K562 (cell line): ENCODE data around the gene KCTD1. TPM values are rescaled to one million over a fixed set of nuclear protein-coding genes. Genes with fewer than 3 reads are reported as not detected.

ENCODE experiments used
- ATAC-seq: fragments of 200-7000 bp; cut with Tn5 transposase; 3 replicates; pipeline ENCODE4 v1.9.1; 2020; ENCODE audit warnings: moderate library complexity
- BruUV-seq: library from RNA; stranded (reverse); fragments of 400-500 nt; replicated peaks from 2 replicates; lab custom pipeline; 2021; lab: Mats Ljungman, UMichigan
- CTCF ChIA-PET: fragments of 300-600 bp; formaldehyde crosslinking; extraction: SDS; loops from one replicate; lab custom pipeline; 2021; ENCODE audit warnings: low intra/inter-chr PET ratio; lab: Yijun Ruan, JAX
- POLR2A ChIA-PET: fragments of 300-600, 350-650 bp; sonication (Branson Sonifier 250); formaldehyde crosslinking; extraction: SDS; loops from one replicate; lab custom pipeline; 2021; ENCODE audit warnings: antibody characterized with exemption, inconsistent platforms; lab: Yijun Ruan, JAX
- DNase-seq, 4 experiments: peaks; one replicate each; pipeline versions ENCODE4 v3.0.0 to v3.0.0-alpha.2; 2011 to 2018; ENCODE audit warnings: low spot score in 3 of 4, mixed read lengths in 3 of 4; ENCODE audit errors: extremely low read depth in 1 of 4
- FAIRE-seq: peaks from 2 replicates; lab custom pipeline; 2011; peaks lifted over from hg19 to GRCh38; lab: Jason Lieb, UNC
- H2AFZ ChIP-seq: 2 replicates; pipeline ENCODE4 v1.6.0; 2011; ENCODE audit warnings: low read depth, low read length, control low read depth, inconsistent platforms
- H3K27ac ChIP-seq: fragments of 200-600 bp; 3 replicates; pipeline ENCODE4 v1.8.0; 2011; ENCODE audit warnings: low read depth, mild to moderate bottlenecking, control low read depth, inconsistent platforms, low read length, moderate library complexity, mixed read lengths; ENCODE audit errors: extremely low read depth
- H3K27me3 ChIP-seq, 2 experiments: fragments of 300-600 bp in 1 of 2; 2 replicates in 1 of 2; 3 replicates in 1 of 2; pipeline versions ENCODE4 v1.6.0 to v1.8.0; 2011; ENCODE audit warnings: inconsistent platforms in 2 of 2, low read length in 2 of 2, mild to moderate bottlenecking in 1 of 2, mixed read lengths in 1 of 2, moderate library complexity in 1 of 2; ENCODE audit not compliant: control insufficient read depth in 2 of 2, insufficient read depth in 2 of 2
- H3K36me3 ChIP-seq: fragments of 300-600 bp; 3 replicates; pipeline ENCODE4 v1.8.0; 2011; ENCODE audit warnings: mild to moderate bottlenecking, low read length, inconsistent platforms; ENCODE audit not compliant: control insufficient read depth, insufficient read depth
- H3K4me1 ChIP-seq, 2 experiments: fragments of 200-600 bp in 1 of 2; replicated peaks in 1 of 2; 2 replicates in 1 of 2; 3 replicates in 1 of 2; pipeline versions ENCODE4 v1.5.1 to v1.8.0; 2011; ENCODE audit warnings: inconsistent platforms in 2 of 2, low read length in 2 of 2, mild to moderate bottlenecking in 1 of 2, mixed read lengths in 1 of 2, moderate library complexity in 1 of 2; ENCODE audit not compliant: control insufficient read depth in 2 of 2, insufficient read depth in 2 of 2
- H3K4me2 ChIP-seq: 2 replicates; pipeline ENCODE4 v1.6.1; 2011; ENCODE audit warnings: low read length, control low read depth, inconsistent platforms, mixed read lengths; ENCODE audit not compliant: insufficient read depth
- H3K4me3 ChIP-seq: fragments of 200-600 bp; sonication (generic), shearing (Covaris generic); 2 replicates; pipeline ENCODE4 v1.5.1; 2016; ENCODE audit warnings: control low read depth, inconsistent platforms
- H3K79me2 ChIP-seq: fragments of 200-600 bp; 3 replicates; pipeline ENCODE4 v1.8.0; 2011; ENCODE audit warnings: low read length, inconsistent platforms; ENCODE audit not compliant: control insufficient read depth, insufficient read depth
- H3K9ac ChIP-seq, 2 experiments: 2 replicates each; pipeline versions ENCODE4 v1.6.0 to v1.6.1; 2011; ENCODE audit warnings: low read depth in 2 of 2, low read length in 2 of 2, control low read depth in 1 of 2, inconsistent platforms in 1 of 2, mild to moderate bottlenecking in 1 of 2, mixed read lengths in 1 of 2; ENCODE audit not compliant: insufficient read depth in 1 of 2
- H3K9me1 ChIP-seq: one replicate; pipeline ENCODE4 v1.6.0; 2011; ENCODE audit warnings: inconsistent platforms, mild to moderate bottlenecking, low read length, moderate library complexity; ENCODE audit not compliant: control insufficient read depth, insufficient read depth
- H3K9me3 ChIP-seq: replicated peaks from 2 replicates; pipeline ENCODE4 v1.5.1; 2011; ENCODE audit warnings: low read depth, low read length, inconsistent platforms; ENCODE audit not compliant: control insufficient read depth, insufficient read depth
- H4K20me1 ChIP-seq: replicated peaks from 2 replicates; pipeline ENCODE4 v1.6.1; 2011; ENCODE audit warnings: low read length, inconsistent platforms, mixed read lengths; ENCODE audit not compliant: control insufficient read depth, insufficient read depth
- BRD9 ChIP-seq: fragments of 450-650 bp; IDR thresholded peaks from 2 replicates; pipeline ENCODE4 v1.6.1; 2018; ENCODE audit warnings: low read depth; ENCODE audit not compliant: partially characterized antibody
- MNT ChIP-seq, 2 experiments: fragments of 450-650 bp; conservative IDR thresholded peaks; 2 replicates each; pipeline ENCODE4 v1.6.1; 2017; ENCODE audit warnings: mild to moderate bottlenecking in 2 of 2, moderate library complexity in 2 of 2
- MTA2 ChIP-seq: fragments of 450-650 bp; IDR thresholded peaks from 2 replicates; pipeline ENCODE4 v1.6.1; 2016; ENCODE audit warnings: low read depth
- NCOA2 ChIP-seq, 2 experiments: fragments of 450-650 bp; IDR thresholded peaks; 2 replicates each; pipeline ENCODE4 v1.6.1; 2018; ENCODE audit warnings: mild to moderate bottlenecking in 2 of 2, moderate library complexity in 1 of 2; ENCODE audit not compliant: partially characterized antibody in 2 of 2
- POLR2AphosphoS2 ChIP-seq: IDR thresholded peaks from 2 replicates; pipeline ENCODE4 v1.6.1; 2012; ENCODE audit warnings: low read length, improper control_type of control experiment
- ZEB2 ChIP-seq: fragments of 450-650 bp; IDR thresholded peaks from 2 replicates; pipeline ENCODE4 v1.6.1; 2016
- ZHX1 ChIP-seq: fragments of 150-350 bp; conservative IDR thresholded peaks from 2 replicates; pipeline ENCODE4 v1.6.1; 2014; ENCODE audit warnings: low read length
- ZNF77 ChIP-seq: fragments of 250-450 bp; sonication (Bioruptor Pico); IDR thresholded peaks from 2 replicates; pipeline ENCODE4 v1.5.0; 2020
- WGBS: fragments of 100-300 bp; shearing (Covaris generic); methylation state at CpG from one replicate; pipeline ENCODE4 v1.1.6; 2016; ENCODE audit warnings: low coverage, mixed read lengths; ENCODE audit not compliant: insufficient coverage; ENCODE audit errors: missing lambda C conversion rate; 5-methylcytosine and 5-hydroxymethylcytosine counted together
- in situ Hi-C: fragments of 300-500 bp; cut with MboI; formaldehyde crosslinking; loops from 4 replicates; pipeline ENCODE4 v1.15.0; 2018; ENCODE audit warnings: inconsistent platforms, mixed read lengths
- intact Hi-C: fragments of 100-400 bp; cut with micrococcal nuclease; formaldehyde crosslinking; loops from 2 replicates; pipeline ENCODE4 v1.14.2; 2022
- polyA plus RNA-seq, 8 experiments: library from polyadenylated mRNA; depleted of rRNA in 4 of 8; stranded (reverse) in 5 of 8; unstranded in 3 of 8; fragments of >200 nt; fragmentation: Nextera tagmentation in 2 of 8; fragmentation: Illumina TruSeq in 1 of 8; extraction: Ambion mirVana in 2 of 8; extraction: Trizol in 1 of 8; gene quantifications; 2 replicates each; pipeline versions ENCODE4 v1.2.1 to v1.2.3, GENCODE V29; 2011 to 2014; ENCODE audit warnings: inconsistent platforms in 1 of 8, missing spikeins in 1 of 8
- total RNA-seq, 7 experiments: library from RNA; depleted of rRNA in 6 of 7; stranded (reverse); fragments of >200 nt in 6 of 7; fragmentation: Illumina TruSeq in 2 of 7; extraction: Trizol in 2 of 7; gene quantifications; 2 replicates each; pipeline versions ENCODE4 v1.2.1 to v1.2.3, GENCODE V29; 2011 to 2021; ENCODE audit warnings: low replicate concordance in 1 of 7

The KCTD1 gene
- total and polyA plus RNA-seq, 9 of the 15 experiments (the other 6 are each of a cell fraction or from before 2014, with no cell fraction given) = not detected

GRCh38 chr18:26536664-26537063 is 11.7 kb downstream of the KCTD1 start (continued):
- no peak for TF ChIP-seq MNT (conservative IDR thresholded peaks at IDR 0.05)
- TF ChIP-seq BRD9 = no peak
- TF ChIP-seq ZNF77 (CRISPR knock-in tag) = no peak
- TF ChIP-seq, all 486 proteins: peak for 0

GRCh38 chr18:26536032-26536431 is 12.3 kb downstream of the KCTD1 start:
- H2AFZ ChIP-seq = no peak overlapping the region
- H3K9ac ChIP-seq = no peak overlapping the region
- CTCF ChIA-PET = no interaction called here
- in situ Hi-C loops (no loop called here), intact Hi-C loops (no loop called here)
- no peaks in the 10 kb centered on the region for H3K9me1 ChIP-seq
- H3K4me1 ChIP-seq = no peaks in the 10 kb centered on the region
- TF ChIP-seq POLR2AphosphoS2 (no peak), ZHX1 (no peak), MTA2 (no peak), ZEB2 (no peak), NCOA2 (IDR thresholded peaks at IDR 0.05; ENCODE audit: partially characterized antibody in 2 of 2) (no peak)
- no peak overlapping the region for H3K27ac ChIP-seq
- H3K9me3 ChIP-seq = no peaks in the 10 kb centered on the region
- no peak overlapping the region for H3K4me2 ChIP-seq
- DNase-seq = no peak
- FAIRE-seq = no peak
- no peaks in the 10 kb centered on the region for H4K20me1 ChIP-seq
- 0% methylated on average over 1 of the region's 1 CpG for WGBS
- no peak for ATAC-seq
- BruUV-seq = no TSS peak
- no peak overlapping the region for H3K4me3 ChIP-seq
- no peaks in the 10 kb centered on the region for H3K27me3 ChIP-seq
- POLR2A ChIA-PET = no interaction called here
- no peaks in the 10 kb centered on the region for H3K36me3 ChIP-seq
- H3K79me2 ChIP-seq = no peaks in the 10 kb centered on the region
